GM18870 (cell line): ENCODE data around the gene MAGIX.

Experiments used
- ATAC-seq: cut with Tn5 transposase; IDR thresholded peaks from one replicate; pipeline ENCODE4 v1.9.1; 2021; ENCODE audit warnings: moderate library complexity; ENCODE audit not compliant: unreplicated experiment

The MAGIX gene

GRCh38 chrX:49204017-49204416 lies 41.5 kb downstream of the MAGIX start:
- no peak for ATAC-seq

DNA sequence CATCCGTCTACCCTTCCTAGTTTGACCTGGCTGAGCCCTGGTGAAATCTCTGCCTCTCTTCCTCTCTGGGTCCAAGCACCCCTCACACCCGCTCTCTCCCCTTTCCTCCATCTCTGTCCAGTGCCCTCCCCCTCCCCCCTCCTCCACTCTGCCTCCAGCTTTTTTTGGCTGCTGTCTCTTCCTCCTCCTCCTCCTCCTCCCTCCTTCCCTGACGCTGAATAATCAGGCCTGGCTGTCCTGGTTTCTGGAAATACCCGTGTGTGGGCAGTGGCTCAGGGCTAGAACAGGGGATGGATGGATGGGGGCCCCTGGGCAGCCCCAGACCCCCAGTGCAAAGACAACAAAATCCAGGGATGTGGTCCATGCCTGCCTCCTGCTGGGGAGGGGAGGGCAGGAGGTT lies 42.2 kb downstream of the MAGIX start:
- no peak for ATAC-seq

DNA sequence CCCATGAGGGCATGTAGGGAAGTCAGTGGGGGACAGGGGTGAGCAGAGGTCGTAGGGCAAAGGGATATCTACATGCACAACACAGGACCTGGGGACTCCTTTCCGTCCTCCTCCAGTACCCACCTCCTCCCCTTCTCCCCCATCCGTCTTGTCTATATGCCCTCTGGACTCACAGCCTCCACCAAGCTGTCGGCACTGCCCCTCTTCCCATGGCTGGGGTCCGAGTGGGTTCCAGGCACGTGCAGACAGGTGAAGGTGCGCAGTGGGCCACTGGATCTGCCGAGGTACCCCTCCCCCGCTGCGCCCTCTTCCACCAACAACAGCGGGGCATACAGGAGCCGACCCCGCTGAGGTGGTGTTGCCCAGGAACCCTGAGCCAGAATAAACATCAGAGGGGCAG lies 42.9 kb downstream of the MAGIX start:
- ATAC-seq = no peak

GRCh38 chrX:49206543-49206942 lies 44.0 kb downstream of the MAGIX start:
- no peak for ATAC-seq

GRCh38 chrX:49208399-49208798 lies 45.8 kb downstream of the MAGIX start:
- no peak for ATAC-seq

DNA sequence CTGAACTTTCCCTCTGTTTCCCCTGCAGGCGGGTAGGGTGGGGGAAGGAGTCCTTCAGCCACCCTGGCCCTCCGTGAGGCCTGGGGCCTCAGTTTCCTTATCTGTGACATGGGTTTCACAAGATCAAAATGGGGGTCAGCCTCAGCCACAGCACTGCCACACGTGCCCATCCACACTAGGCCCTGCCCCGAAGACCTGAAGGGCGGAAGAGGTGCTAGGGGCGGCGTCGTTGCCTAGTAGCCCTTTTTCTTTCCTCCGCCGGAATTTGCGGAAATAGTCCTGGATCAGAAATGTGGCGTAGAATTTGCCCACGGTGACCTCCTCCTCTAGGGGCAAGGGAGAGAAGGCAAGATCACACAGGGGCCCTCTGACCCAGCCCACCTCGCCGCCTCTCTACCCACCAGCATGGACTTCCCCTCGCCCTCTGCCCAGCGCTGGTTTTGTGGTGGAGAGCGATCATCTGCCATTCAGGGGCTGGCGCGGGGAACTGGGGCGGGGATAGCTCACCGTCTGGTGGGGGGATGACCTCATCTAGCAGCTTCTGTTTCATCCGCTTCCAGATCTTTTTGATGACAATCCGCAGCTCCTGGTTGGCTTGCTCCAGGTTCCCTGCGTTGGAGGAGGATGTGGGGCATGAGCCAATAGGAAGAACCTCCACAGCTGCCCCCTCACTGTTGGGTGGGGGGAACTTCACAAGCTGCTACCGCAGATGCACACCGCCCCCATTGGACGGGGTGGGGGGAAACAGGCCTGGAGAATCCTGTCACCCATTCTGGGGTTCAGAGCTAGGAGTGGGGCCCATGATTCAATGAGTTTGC lies 47.1 kb downstream of the MAGIX start:
- ATAC-seq = no peak

DNA sequence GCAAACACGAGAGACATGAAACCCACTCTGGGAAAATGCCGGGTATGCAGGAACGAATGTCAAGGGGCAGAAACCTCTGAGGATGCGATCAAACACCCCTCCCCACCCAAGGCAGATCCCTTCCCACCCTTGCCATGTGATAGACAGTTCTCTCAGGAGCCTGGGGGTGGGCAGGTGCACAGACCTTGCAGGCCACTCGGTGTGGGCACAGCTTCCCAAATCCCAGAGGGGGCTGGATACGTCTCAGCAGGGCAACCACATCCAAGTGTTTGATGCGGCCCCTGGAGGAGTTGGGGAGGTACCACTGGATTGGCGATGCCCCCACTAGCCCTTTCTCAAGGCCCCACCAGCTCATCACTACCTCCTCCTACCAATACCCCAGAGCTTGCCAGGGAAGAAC lies 47.8 kb downstream of the MAGIX start:
- no peak for ATAC-seq

GRCh38 chrX:49211074-49211473 lies 48.5 kb downstream of the MAGIX start:
- ATAC-seq = no peak

DNA sequence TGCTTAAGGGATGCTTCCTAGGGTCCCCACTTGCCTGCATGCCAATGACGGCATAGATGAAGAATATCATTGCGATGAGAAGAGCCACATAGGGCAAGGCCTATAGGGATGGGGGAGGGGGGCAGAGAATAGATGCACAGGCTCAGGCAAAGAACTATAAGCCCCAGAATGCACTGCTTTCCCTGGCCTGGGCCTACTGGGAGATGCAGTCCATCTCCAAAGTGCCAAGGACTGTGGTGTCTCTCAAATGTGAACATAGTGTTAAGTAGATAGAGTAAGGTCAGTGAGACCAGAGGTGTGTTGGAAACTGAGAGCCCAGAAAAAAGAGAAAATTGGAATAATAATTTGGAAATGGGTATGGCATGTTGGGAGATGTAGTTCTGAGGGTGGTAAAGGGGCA lies 49.7 kb downstream of the MAGIX start:
- no peak for ATAC-seq

GRCh38 chrX:49212861-49213260 lies 50.3 kb downstream of the MAGIX start:
- ATAC-seq = no peak

DNA sequence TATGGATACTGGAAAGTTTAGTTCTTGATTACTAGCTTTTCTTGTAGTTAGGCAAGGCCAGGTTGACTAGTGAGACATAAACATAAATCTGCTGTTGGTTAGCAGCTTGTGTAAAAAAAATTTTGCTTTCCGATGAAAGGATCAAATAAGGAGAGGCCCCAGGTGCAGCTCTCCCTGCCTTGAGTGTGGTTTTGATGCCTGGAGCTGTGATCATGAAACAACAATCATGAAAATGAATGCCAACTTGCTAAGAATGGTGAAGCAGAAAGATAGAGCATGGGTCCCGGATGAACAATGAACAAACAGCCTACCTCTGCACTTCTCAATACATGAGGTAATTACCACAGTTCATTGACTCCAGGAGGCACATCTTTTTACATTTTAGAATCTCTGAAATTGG lies 51.9 kb downstream of the MAGIX start:
- ATAC-seq = no peak

DNA sequence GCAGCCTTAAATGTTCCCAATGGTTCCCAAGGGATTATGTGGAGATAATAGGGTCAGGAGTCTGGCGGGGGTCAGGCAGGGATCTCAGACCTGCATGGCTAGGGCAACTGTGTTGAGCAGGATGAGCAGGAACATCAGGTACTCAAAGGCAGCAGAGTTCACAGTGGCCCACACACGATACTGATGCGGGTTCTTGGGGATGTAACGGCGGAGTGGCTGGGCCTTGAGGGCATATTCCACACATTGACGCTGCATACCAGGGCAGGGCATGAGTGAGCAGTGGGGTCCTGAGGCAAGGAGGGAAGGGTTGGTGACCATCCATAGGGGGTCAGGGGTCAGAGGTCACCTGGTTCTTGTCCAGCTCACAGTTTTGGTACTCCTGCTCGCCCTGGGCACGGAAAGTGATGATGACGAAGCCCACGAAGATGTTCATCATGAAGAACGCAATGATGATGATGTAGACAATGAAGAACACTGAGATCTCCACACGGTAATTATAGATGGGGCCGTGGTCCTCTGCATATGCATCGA lies 52.5 kb downstream of the MAGIX start:
- no peak for ATAC-seq
